ENCODE results near the gene TARBP1. TPM values are rescaled to one million over a fixed set of nuclear protein-coding genes. Genes with fewer than 3 reads are reported as not detected.

TARBP1 gene
- total and polyA plus RNA-seq, 2 of the 13 experiments (the other 11 are each of a cell fraction or from before 2014, with no cell fraction given) = 37.7 to 67.0 TPM

DNA sequence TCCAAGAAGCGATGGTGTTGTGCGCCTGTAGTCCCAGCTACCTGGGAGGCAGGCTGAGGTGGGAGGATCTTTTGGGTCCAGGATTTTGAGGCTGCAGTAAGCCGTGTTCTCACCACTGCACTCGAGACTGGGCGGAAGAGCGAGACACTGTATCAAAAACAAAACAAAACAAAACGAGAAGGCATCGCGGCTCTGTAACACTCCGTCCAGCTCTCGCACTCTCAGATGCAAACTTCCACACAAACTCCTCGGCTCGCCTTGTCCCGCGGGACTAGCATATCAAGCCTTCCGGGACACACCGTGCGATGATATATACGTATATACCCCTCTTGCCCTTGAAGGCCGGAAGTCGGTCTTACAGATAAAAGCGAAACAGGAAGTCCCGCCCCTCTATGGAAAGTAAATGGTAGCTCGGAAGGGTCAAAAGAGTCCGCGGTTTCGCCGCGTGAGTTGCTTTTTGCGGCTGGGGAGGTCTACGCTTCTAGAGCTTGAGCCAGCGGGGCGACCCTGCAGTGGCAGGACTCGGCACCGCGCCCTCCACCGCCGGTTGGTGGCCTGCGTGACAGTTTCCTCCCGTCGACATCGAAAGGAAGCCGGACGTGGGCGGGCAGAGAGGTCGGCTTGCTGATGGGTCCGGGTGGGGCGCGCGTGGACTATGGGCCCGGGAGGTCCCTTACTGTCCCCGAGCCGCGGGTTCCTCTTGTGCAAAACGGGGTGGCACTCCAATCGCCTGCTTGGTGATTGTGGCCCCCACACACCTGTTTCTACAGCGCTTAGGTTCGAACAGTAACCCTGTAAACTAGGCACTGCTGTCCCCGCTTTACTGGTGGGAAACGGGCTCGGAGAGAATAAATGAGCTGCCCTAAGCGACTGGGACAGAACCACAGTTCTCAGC, 105.7 kb downstream of the TARBP1 start, which contains the start of gene COA6 (continued):
- TF ChIP-seq MYC (CRISPR knock-in tag; IDR thresholded peaks at IDR 0.05; ENCODE audit: borderline replicate concordance) = peak; percentile 88; the same call in 1 of the 2 replicates
- TF ChIP-seq DBP (CRISPR knock-in tag; IDR thresholded peaks at IDR 0.05; ENCODE audit: not compliant biosample characterization) = no peak
- peak; percentile 31; the same call in 1 of the 2 replicates for TF ChIP-seq DZIP1 (CRISPR knock-in tag; IDR thresholded peaks at IDR 0.05)
- TF ChIP-seq GLI4 (CRISPR knock-in tag; IDR thresholded peaks at IDR 0.05; ENCODE audit: borderline replicate concordance) = 0 out of 2 replicates have a peak, but pooled peaks have one; percentile 88
- peak; percentile 80 for TF ChIP-seq ZNF563 (CRISPR knock-in tag; IDR thresholded peaks at IDR 0.05)
- no peak for TF ChIP-seq ZNF800 (CRISPR knock-in tag; IDR thresholded peaks at IDR 0.05)
- peak; percentile 57 for TF ChIP-seq HNF4A (CRISPR knock-in tag; IDR thresholded peaks at IDR 0.05)
- peak; percentile 38; the same call in 1 of the 2 replicates for TF ChIP-seq NFE2 (CRISPR knock-in tag; IDR thresholded peaks at IDR 0.05)
- TF ChIP-seq RAD21 (CRISPR knock-in tag; IDR thresholded peaks at IDR 0.05) = peak; percentile 31; the same call in 1 of the 2 replicates
- 0 out of 2 replicates have a peak, but pooled peaks have one; percentile 74 for TF ChIP-seq THYN1 (CRISPR knock-in tag; IDR thresholded peaks at IDR 0.05; ENCODE audit: borderline replicate concordance, low read depth)
- TF ChIP-seq CBX5 (CRISPR knock-in tag; IDR thresholded peaks at IDR 0.05; ENCODE audit: borderline replicate concordance) = 0 out of 2 replicates have a peak, but pooled peaks have one; percentile 81
- no peak for TF ChIP-seq ZNF20 (CRISPR knock-in tag; IDR thresholded peaks at IDR 0.05)
- TF ChIP-seq ZNF672 (CRISPR knock-in tag; IDR thresholded peaks at IDR 0.05) = no peak
- TF ChIP-seq HMGA1 (CRISPR knock-in tag; conservative IDR thresholded peaks at IDR 0.05) = no peak
- TF ChIP-seq EHMT2 (IDR thresholded peaks at IDR 0.05; ENCODE audit: borderline replicate concordance, low read depth, low read length) = peak; percentile 65; the same call in 1 of the 2 replicates
- TF ChIP-seq ELF1 (CRISPR knock-in tag; IDR thresholded peaks at IDR 0.05) = peak; percentile 88
- peak; percentile 96 for TF ChIP-seq KMT2B (CRISPR knock-in tag; IDR thresholded peaks at IDR 0.05)
- peak; percentile 87 for TF ChIP-seq ZNF605 (CRISPR knock-in tag; IDR thresholded peaks at IDR 0.05)
- TF ChIP-seq SP5 (CRISPR knock-in tag; IDR thresholded peaks at IDR 0.05; ENCODE audit: borderline replicate concordance, low read depth) = no peak; the same call in 1 of the 2 replicates
- no peak for TF ChIP-seq ZNF75D (CRISPR knock-in tag; IDR thresholded peaks at IDR 0.05; ENCODE audit: borderline replicate concordance)
- 0 out of 2 replicates have a peak, but pooled peaks have one; percentile 33 for TF ChIP-seq MYNN (CRISPR knock-in tag; IDR thresholded peaks at IDR 0.05; ENCODE audit: low read depth)
- no peak for TF ChIP-seq ZSCAN9 (CRISPR knock-in tag; IDR thresholded peaks at IDR 0.05; ENCODE audit: borderline replicate concordance)
- TF ChIP-seq, protein P1, sequence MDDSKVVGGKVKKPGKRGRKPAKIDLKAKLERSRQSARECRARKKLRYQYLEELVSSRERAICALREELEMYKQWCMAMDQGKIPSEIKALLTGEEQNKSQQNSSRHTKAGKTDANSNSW (CRISPR knock-in tag; IDR thresholded peaks at IDR 0.05; ENCODE audit: borderline replicate concordance) = peak; percentile 95
- peak; percentile 17; the same call in 1 of the 2 replicates for TF ChIP-seq ZFP36L2 (CRISPR knock-in tag; IDR thresholded peaks at IDR 0.05)
